Endothelial cell of umbilical vein (primary cell): ENCODE results near the gene DUSP28.

Experiments used
- EZH2 ChIP-seq: IDR thresholded peaks from 2 replicates; pipeline ENCODE4 v1.6.1; 2012; ENCODE audit warnings: borderline replicate concordance, low read depth, mild to moderate bottlenecking, moderate library complexity, low read length, inconsistent platforms; ENCODE audit not compliant: severe bottlenecking
- GATA2 ChIP-seq: IDR thresholded peaks from 2 replicates; pipeline ENCODE4 v1.7.0; 2011; ENCODE audit warnings: low read depth, mild to moderate bottlenecking, moderate library complexity, mixed read lengths, low read length; ENCODE audit not compliant: insufficient read length, insufficient read depth
- TF ChIP-seq, protein P1 (sequence below), 2 donors: IDR thresholded peaks; 1 replicate in 1 of 2; 2 replicates in 1 of 2; pipeline ENCODE4 v1.5.1; 2011; ENCODE audit warnings: low read length in 2 of 2, mild to moderate bottlenecking in 2 of 2, moderate library complexity in 2 of 2, control low read depth in 1 of 2, inconsistent platforms in 1 of 2, low read depth in 1 of 2; ENCODE audit not compliant: insufficient read depth in 1 of 2; ENCODE audit errors: extremely low read depth in 1 of 2

DNA sequence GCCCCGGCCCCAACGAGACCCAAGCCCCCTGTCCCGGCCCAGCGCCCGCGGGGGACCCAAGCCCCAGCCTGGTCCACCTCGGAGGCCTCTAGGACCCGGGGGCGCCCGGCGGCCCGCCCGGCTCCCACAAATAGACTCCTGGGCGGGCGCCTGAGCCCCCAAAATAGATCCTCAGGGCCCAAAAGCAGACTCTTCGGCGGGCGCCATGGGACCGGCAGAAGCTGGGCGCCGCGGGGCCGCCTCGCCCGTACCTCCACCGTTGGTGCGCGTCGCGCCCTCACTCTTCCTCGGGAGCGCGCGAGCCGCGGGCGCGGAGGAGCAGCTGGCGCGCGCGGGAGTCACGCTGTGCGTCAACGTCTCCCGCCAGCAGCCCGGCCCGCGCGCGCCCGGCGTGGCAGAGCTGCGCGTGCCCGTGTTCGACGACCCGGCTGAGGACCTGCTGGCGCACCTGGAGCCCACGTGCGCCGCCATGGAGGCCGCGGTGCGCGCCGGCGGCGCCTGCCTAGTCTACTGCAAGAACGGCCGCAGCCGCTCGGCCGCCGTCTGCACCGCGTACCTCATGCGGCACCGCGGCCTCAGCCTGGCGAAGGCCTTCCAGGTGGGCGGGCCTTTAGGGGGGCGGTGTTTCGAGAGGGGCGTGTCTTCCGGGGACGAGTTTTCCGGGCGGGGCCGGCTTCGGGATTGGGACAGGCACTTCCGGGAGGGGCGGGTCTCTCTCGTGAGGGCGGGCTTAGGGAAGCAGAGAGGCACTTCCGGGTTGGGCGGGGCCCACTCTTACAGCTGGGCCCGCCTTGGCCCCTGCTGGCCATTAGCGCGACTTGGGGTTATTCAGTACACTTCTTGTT is 545 bp downstream of the DUSP28 start:
- no peak for TF ChIP-seq GATA2
- TF ChIP-seq, protein P1, sequence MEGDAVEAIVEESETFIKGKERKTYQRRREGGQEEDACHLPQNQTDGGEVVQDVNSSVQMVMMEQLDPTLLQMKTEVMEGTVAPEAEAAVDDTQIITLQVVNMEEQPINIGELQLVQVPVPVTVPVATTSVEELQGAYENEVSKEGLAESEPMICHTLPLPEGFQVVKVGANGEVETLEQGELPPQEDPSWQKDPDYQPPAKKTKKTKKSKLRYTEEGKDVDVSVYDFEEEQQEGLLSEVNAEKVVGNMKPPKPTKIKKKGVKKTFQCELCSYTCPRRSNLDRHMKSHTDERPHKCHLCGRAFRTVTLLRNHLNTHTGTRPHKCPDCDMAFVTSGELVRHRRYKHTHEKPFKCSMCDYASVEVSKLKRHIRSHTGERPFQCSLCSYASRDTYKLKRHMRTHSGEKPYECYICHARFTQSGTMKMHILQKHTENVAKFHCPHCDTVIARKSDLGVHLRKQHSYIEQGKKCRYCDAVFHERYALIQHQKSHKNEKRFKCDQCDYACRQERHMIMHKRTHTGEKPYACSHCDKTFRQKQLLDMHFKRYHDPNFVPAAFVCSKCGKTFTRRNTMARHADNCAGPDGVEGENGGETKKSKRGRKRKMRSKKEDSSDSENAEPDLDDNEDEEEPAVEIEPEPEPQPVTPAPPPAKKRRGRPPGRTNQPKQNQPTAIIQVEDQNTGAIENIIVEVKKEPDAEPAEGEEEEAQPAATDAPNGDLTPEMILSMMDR (IDR thresholded peaks at IDR 0.05; ENCODE audit: extremely low read depth in 1 of 2, insufficient read depth in 1 of 2, low read depth in 1 of 2, low read length in 2 of 2) = peak; percentile 12 to 48
- no peak for TF ChIP-seq EZH2
